ENCODE results near the gene RSPH9. TPM values are rescaled to one million over a fixed set of nuclear protein-coding genes. Genes with fewer than 3 reads are reported as not detected.

RSPH9 gene
- total and polyA plus RNA-seq, 3 experiments from 2014 or later: 1.3 TPM; not detected in 2

DNA sequence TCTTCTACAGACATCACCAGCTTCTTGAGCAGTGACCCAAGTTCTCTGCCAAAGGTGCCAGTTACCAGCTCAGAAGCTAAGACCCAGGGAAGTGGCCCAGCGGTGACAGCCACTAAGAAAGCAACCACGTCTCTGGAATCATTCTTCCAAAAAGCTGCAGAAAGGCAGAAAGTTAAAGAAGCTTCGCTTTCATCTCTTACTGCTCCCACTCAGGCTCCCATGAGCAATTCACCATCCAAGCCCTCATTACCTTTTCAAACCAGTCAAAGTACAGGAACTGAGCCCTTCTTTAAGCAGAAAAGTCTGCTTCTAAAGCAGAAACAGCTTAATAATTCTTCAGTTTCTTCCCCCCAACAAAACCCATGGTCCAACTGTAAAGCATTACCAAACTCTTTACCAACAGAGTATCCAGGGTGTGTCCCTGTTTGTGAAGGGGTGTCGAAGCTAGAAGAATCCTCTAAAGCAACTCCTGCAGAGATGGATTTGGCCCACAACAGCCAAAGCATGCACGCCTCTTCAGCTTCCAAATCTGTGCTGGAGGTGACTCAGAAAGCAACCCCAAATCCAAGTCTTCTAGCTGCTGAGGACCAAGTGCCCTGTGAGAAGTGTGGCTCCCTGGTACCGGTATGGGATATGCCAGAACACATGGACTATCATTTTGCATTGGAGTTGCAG, 31.0 kb upstream of the RSPH9 start:
- DNase-seq: no peak
- no peak overlapping the region for H3K27ac ChIP-seq (ENCODE audit: low read depth, low read length)
- no peak overlapping the region for H3K4me3 ChIP-seq (ENCODE audit: low read length)
- POLR2A ChIA-PET: interaction anchor here (0.5 to 0.6 kb wide), 2 partner anchors 82 to 868 kb away, joined by 3 read pairs; partner anchors contain the start of gene TBCC
- no peaks in the 10 kb centered on the region for H3K27me3 ChIP-seq (ENCODE audit: insufficient read depth, low read length, poor library complexity, severe bottlenecking)
- H3K36me3 ChIP-seq (ENCODE audit: insufficient read depth, low read length): peaks cover 30% of the 10 kb centered on the region
- Mint-ChIP-seq H3K36me3 (peaks cover 0 to 46% (median 11%) of the 10 kb centered on the region in 3 donors), H3K27me3 (no peaks in the 10 kb centered on the region), H3K4me1 (peaks cover 0 to 2% (median 0%) of the 10 kb centered on the region in 3 donors), H3K9me3 (no peaks in the 10 kb centered on the region), H3K27ac (no peak overlapping the region), H3K4me3 (no peak overlapping the region)
- CTCF ChIA-PET: no interaction called here
- no peaks in the 10 kb centered on the region for H3K9me3 ChIP-seq (ENCODE audit: low read length)
- H3K4me1 ChIP-seq (ENCODE audit: insufficient read depth, low read length): no peaks in the 10 kb centered on the region

DNA sequence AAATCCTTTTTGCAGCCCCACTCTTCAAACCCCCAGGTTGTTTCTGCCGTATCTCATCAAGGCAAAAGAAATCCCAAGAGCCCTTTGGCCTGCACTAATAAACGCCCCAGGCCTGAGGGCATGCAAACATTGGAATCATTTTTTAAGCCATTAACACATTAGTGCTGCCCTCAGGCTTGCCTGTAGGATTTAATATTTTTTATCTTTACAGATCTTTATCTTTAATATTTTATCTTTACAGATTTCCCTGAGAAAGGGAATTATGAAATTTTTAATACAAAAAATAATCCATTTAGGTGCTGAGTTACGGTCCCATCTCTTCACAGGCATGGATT, 30.5 kb upstream of the RSPH9 start:
- no peak overlapping the region for H3K4me3 Mint-ChIP-seq
- ChIA-PET POLR2A (interaction anchor here (0.6 kb wide), 1 partner anchor 868 kb away, joined by 3 read pairs; the partner anchor contains the start of gene TBCC), CTCF (no interaction called here)
- peaks cover 0 to 2% (median under 1%) of the 10 kb centered on the region in 3 donors for H3K4me1 Mint-ChIP-seq
- Histone ChIP-seq H3K9me3 (ENCODE audit: low read length) (no peaks in the 10 kb centered on the region), H3K36me3 (ENCODE audit: insufficient read depth, low read length) (peaks cover 28% of the 10 kb centered on the region), H3K27ac (ENCODE audit: low read depth, low read length) (no peak overlapping the region), H3K27me3 (ENCODE audit: insufficient read depth, low read length, poor library complexity, severe bottlenecking) (no peaks in the 10 kb centered on the region), H3K4me1 (ENCODE audit: insufficient read depth, low read length) (no peaks in the 10 kb centered on the region), H3K4me3 (ENCODE audit: low read length) (no peak overlapping the region)
- H3K27ac Mint-ChIP-seq: no peak overlapping the region
- peaks cover 0 to 44% (median 10%) of the 10 kb centered on the region in 3 donors for H3K36me3 Mint-ChIP-seq
- H3K9me3 Mint-ChIP-seq: no peaks in the 10 kb centered on the region
- no peak for DNase-seq
- H3K27me3 Mint-ChIP-seq: no peaks in the 10 kb centered on the region

DNA sequence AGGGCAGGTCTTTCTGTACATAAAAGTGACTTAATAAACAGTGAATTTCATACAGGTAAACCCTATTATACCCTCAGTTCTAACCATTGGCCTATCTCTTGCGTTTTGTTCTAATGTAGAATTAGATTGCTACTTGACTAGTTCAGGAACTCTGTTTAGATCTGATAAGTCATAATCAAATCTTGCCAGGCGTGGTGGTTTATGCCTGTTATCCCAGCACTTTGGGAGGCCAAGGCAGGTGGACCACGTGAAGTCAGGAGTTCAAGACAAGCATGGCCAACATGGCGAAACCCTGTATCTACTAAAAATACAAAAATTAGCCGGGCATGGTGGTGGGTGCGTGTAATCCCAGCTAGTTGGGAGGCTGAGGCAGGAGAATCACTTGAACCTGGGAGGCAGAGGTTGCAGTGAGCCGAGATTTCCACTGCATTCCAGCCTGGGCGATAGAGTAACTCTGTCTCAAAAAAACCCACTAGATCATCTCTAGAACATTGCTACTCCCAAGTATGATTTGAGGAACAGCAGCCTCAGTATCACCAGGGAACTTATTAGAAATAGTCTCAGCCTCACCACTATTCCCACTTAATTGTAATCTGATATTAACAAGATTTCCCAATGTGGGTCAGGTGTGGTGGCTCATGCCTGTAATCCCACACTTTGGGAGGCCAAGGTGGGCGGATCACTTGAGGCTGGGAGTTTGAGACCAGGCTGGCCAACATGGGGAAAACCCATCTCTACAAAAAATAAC, 27.9 kb upstream of the RSPH9 start:
- Histone ChIP-seq H3K9me3 (ENCODE audit: low read length) (no peaks in the 10 kb centered on the region), H3K27me3 (ENCODE audit: insufficient read depth, low read length, poor library complexity, severe bottlenecking) (no peaks in the 10 kb centered on the region), H3K27ac (ENCODE audit: low read depth, low read length) (no peak overlapping the region), H3K4me3 (ENCODE audit: low read length) (no peak overlapping the region), H3K36me3 (ENCODE audit: insufficient read depth, low read length) (peaks cover 26% of the 10 kb centered on the region), H3K4me1 (ENCODE audit: insufficient read depth, low read length) (no peaks in the 10 kb centered on the region)
- no peak for DNase-seq
- Mint-ChIP-seq H3K9me3 (no peaks in the 10 kb centered on the region), H3K4me1 (peaks cover 0 to 6% (median 6%) of the 10 kb centered on the region in 3 donors), H3K27ac (peak overlapping the region in 1 of 8 donors; percentile 52), H3K4me3 (no peak overlapping the region), H3K36me3 (peaks cover 0 to 52% (median 4%) of the 10 kb centered on the region in 3 donors), H3K27me3 (no peaks in the 10 kb centered on the region)
- CTCF ChIA-PET: interaction anchor here (1.6 kb wide), 1 partner anchor 9 kb away, joined by 5 read pairs; no protein-coding TSS in a partner anchor
- POLR2A ChIA-PET: no interaction called here

DNA sequence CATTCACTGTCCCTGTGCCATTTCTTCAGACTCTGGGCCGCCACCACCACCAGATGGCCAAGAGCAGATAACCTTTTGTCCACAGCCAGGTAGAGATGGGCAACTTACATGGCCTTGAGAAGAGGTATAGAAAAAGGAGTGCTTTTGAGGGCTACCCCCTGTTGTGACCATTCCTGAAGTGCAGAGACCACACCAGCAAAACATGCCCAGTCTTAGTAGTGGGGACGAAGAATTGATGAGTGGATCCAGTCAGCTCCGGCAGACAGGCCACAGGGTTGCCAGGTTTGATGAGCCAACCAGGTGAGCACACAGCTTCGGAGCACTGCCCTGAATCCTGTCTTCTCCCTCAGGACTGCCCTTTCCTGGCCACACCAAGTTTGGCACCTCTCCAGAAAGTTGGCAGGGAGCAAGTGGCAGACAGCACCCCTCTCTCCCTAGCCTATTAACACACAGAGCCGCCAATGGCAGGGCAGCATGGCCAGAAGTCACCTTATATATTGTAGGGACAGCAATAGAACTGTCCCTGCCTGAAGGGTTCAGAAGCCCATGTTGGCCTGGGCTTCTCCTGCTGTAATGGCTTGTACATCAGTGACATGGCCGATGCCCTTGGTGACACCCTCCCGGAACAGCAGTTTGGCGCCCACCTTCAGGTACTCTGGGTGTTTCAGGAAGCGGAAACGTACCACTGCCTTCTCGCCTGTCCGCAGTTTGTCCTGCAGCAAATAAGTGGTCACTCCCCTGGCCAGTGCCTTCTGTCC, 23.6 kb upstream of the RSPH9 start:
- DNase-seq: no peak
- H3K27me3 Mint-ChIP-seq: no peaks in the 10 kb centered on the region
- Histone ChIP-seq H3K27ac (ENCODE audit: low read depth, low read length) (no peak overlapping the region), H3K4me3 (ENCODE audit: low read length) (no peak overlapping the region), H3K9me3 (ENCODE audit: low read length) (no peaks in the 10 kb centered on the region), H3K27me3 (ENCODE audit: insufficient read depth, low read length, poor library complexity, severe bottlenecking) (no peaks in the 10 kb centered on the region), H3K36me3 (ENCODE audit: insufficient read depth, low read length) (peaks cover 27% of the 10 kb centered on the region), H3K4me1 (ENCODE audit: insufficient read depth, low read length) (no peaks in the 10 kb centered on the region)
- POLR2A ChIA-PET: no interaction called here
- CTCF ChIA-PET: interaction anchor here (0.6 kb wide), 1 partner anchor 500 kb away, joined by 3 read pairs; no protein-coding TSS in a partner anchor
- peaks cover 0 to 73% (median 2%) of the 10 kb centered on the region in 3 donors for H3K36me3 Mint-ChIP-seq
- H3K4me1 Mint-ChIP-seq: peaks cover 3 to 14% (median 11%) of the 10 kb centered on the region in 3 donors
- H3K27ac Mint-ChIP-seq: peak overlapping the region in 1 of 8 donors; percentile 32
- H3K9me3 Mint-ChIP-seq: no peaks in the 10 kb centered on the region
- no peak overlapping the region for H3K4me3 Mint-ChIP-seq

DNA sequence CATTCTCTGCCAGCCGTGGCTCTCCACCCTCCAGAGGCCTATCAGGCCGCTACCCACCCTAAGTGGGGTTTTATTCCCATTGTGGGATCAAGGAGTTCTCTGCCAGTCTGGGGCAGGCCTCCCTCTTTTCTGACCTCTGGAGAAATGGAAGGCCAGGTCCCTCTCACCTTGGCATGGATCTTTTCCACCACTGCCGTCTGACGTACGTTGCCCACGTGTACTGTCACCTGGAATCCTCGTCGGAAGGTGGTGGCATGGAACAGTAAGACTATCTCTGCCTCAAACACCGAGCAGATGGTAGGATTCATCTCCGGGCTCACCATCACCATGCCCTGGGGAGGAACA, 23.0 kb upstream of the RSPH9 start:
- peaks cover 7 to 16% (median 15%) of the 10 kb centered on the region in 3 donors for H3K4me1 Mint-ChIP-seq
- no peak for DNase-seq
- H3K4me3 Mint-ChIP-seq: no peak overlapping the region
- Histone ChIP-seq H3K4me1 (ENCODE audit: insufficient read depth, low read length) (no peaks in the 10 kb centered on the region), H3K9me3 (ENCODE audit: low read length) (no peaks in the 10 kb centered on the region), H3K27me3 (ENCODE audit: insufficient read depth, low read length, poor library complexity, severe bottlenecking) (no peaks in the 10 kb centered on the region), H3K36me3 (ENCODE audit: insufficient read depth, low read length) (peaks cover 27% of the 10 kb centered on the region), H3K4me3 (ENCODE audit: low read length) (no peak overlapping the region), H3K27ac (ENCODE audit: low read depth, low read length) (no peak overlapping the region)
- no peaks in the 10 kb centered on the region for H3K9me3 Mint-ChIP-seq
- ChIA-PET POLR2A (no interaction called here), CTCF (interaction anchor here (2.0 kb wide), 1 partner anchor 19 kb away, joined by 4 read pairs; no protein-coding TSS in a partner anchor)
- H3K27me3 Mint-ChIP-seq: no peaks in the 10 kb centered on the region
- H3K36me3 Mint-ChIP-seq: peaks cover 0 to 72% (median 2%) of the 10 kb centered on the region in 3 donors
- peak overlapping the region in 3 of 8 donors; percentile 1 to 6 (median 5) for H3K27ac Mint-ChIP-seq

DNA sequence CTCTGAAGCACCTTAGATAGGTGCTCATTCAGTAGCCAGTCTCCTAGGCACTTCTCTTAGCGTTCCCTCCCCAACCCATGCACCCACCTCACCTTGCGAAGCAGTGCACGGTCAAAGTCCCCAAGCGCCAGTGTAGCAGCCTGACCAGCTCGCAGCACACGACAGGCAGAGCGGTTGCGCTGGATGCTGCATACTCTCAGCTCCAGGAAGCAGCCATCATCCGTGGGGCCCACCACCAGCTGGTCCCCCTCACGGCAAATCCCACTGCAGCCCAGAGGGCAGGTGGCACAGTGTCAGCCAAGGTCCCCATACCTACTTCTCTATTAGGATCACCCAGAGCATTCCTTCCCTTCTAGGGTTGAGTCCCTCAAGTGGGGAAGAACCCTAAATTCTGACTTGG, 22.3 kb upstream of the RSPH9 start:
- peaks cover 27% of the 10 kb centered on the region for H3K36me3 ChIP-seq (ENCODE audit: insufficient read depth, low read length)
- H3K27ac Mint-ChIP-seq: peak overlapping the region in 1 of 8 donors; percentile 77
- H3K27me3 ChIP-seq (ENCODE audit: insufficient read depth, low read length, poor library complexity, severe bottlenecking): no peaks in the 10 kb centered on the region
- peaks cover 3% of the 10 kb centered on the region for H3K4me1 ChIP-seq (ENCODE audit: insufficient read depth, low read length)
- peaks cover 14 to 24% (median 22%) of the 10 kb centered on the region in 3 donors for H3K4me1 Mint-ChIP-seq
- peaks cover 0 to 75% (median 2%) of the 10 kb centered on the region in 3 donors for H3K36me3 Mint-ChIP-seq
- no peaks in the 10 kb centered on the region for H3K27me3 Mint-ChIP-seq
- ChIA-PET POLR2A (interaction anchor here (0.7 kb wide), 1 partner anchor 11 kb away, joined by 4 read pairs; no protein-coding TSS in a partner anchor), CTCF (interaction anchor here (2.0 kb wide), 1 partner anchor 20 kb away, joined by 4 read pairs; no protein-coding TSS in a partner anchor)
- DNase-seq: no peak
- no peak overlapping the region for H3K4me3 Mint-ChIP-seq
- no peaks in the 10 kb centered on the region for H3K9me3 Mint-ChIP-seq
- H3K4me3 ChIP-seq (ENCODE audit: low read length): no peak overlapping the region
- no peaks in the 10 kb centered on the region for H3K9me3 ChIP-seq (ENCODE audit: low read length)
- H3K27ac ChIP-seq (ENCODE audit: low read depth, low read length): no peak overlapping the region

DNA sequence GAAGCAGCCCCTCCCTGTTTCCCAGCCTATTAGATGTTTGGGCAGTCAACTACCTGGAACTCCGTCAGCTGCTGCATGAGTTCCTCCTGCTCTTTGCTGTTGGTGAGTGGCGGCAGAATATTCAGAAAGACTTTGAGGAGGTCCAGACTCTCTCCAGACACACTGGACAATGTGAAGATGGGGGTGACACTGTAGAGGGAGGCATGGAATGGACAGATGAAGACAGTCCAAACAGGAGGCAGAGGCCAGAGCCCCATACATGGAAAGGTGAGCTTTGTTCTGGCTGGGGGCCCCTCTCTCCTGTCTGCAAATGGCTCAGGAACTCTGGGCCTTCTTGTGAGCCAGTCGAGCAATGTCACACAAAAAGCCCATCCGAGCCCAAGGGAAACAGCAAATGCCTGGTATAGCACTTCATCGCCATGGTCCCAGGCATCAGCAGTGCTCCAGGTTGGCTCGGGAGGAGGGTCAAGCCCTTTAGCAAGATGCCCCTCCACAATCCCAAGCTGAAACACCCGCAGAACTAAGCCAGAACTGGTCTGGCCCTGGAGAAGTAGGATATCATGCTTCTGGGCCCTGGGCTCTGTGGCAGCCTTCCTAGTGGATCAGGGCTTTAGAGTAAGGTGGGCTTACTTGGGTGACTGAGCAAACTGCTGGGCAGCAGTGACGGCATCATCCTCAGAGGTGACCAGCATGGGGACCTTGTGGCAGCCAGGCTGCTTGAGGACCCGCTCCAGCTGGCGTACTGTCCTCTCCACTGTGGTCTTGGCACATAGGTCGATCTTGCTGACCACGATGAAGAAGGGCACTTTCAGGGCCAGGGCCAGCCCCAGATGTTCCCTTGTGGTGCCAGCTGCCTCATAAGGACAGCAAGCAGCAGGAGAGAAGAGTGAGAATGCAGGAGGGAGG, 20.7 kb upstream of the RSPH9 start:
- Mint-ChIP-seq H3K4me3 (peak overlapping the region in 1 of 7 donors; percentile 36), H3K27ac (peak overlapping the region in 2 of 8 donors; percentile 54 to 60), H3K9me3 (no peaks in the 10 kb centered on the region), H3K4me1 (peaks cover 26 to 36% (median 36%) of the 10 kb centered on the region in 3 donors), H3K36me3 (peaks cover 0 to 81% (median 3%) of the 10 kb centered on the region in 3 donors), H3K27me3 (no peaks in the 10 kb centered on the region)
- CTCF ChIA-PET: interaction anchor here (2.0 kb wide), 1 partner anchor 21 kb away, joined by 4 read pairs; no protein-coding TSS in a partner anchor
- Histone ChIP-seq H3K4me3 (ENCODE audit: low read length) (no peak overlapping the region), H3K27ac (ENCODE audit: low read depth, low read length) (no peak overlapping the region), H3K4me1 (ENCODE audit: insufficient read depth, low read length) (peaks cover 6% of the 10 kb centered on the region), H3K9me3 (ENCODE audit: low read length) (no peaks in the 10 kb centered on the region), H3K27me3 (ENCODE audit: insufficient read depth, low read length, poor library complexity, severe bottlenecking) (no peaks in the 10 kb centered on the region), H3K36me3 (ENCODE audit: insufficient read depth, low read length) (peaks cover 27% of the 10 kb centered on the region)
- no peak for DNase-seq
- POLR2A ChIA-PET: no interaction called here
